Stromal cell of bone marrow (primary cell): ENCODE measurements around the gene CUX1.
"Not testable (repeated sequence)": the region's sequence is repeated elsewhere in the genome, so short reads cannot be mapped to it uniquely, and the experiment has no call there.

ENCODE experiments used
- DNase-seq: peaks from one replicate; pipeline ENCODE4 v3.0.0-alpha.2; 2012; ENCODE audit warnings: low read depth

Gene CUX1

GRCh38 chr7:101826081-101826835, 8.8 kb downstream of the CUX1 start:
- DNase-seq = no peak

GRCh38 chr7:101828301-101829020, 11.0 kb downstream of the CUX1 start:
- DNase-seq = no peak

GRCh38 chr7:101829374-101829773, 11.9 kb downstream of the CUX1 start:
- DNase-seq = no peak

- DNase-seq = no peak
These were observed 12.4 kb downstream of the CUX1 start for GRCh38 chr7:101829821-101830220.

- not testable (repeated sequence) for DNase-seq
These were observed 14.0 kb downstream of the CUX1 start for GRCh38 chr7:101831396-101831795.

- no peak for DNase-seq
These were observed 14.8 kb downstream of the CUX1 start for GRCh38 chr7:101832205-101832631.

GRCh38 chr7:101832685-101833375, 15.4 kb downstream of the CUX1 start:
- no peak for DNase-seq

- DNase-seq = no peak
These were observed 16.4 kb downstream of the CUX1 start for GRCh38 chr7:101833799-101834198.

GRCh38 chr7:101835136-101835535, 17.7 kb downstream of the CUX1 start:
- DNase-seq = no peak

- DNase-seq = not testable (repeated sequence)
These were observed 20.0 kb downstream of the CUX1 start for GRCh38 chr7:101837433-101837832.

GRCh38 chr7:101838837-101839483, 21.5 kb downstream of the CUX1 start:
- no peak for DNase-seq

GRCh38 chr7:101841328-101841727, 23.9 kb downstream of the CUX1 start:
- no peak for DNase-seq

GRCh38 chr7:101843293-101844271, 26.2 kb downstream of the CUX1 start:
- DNase-seq = no peak

- DNase-seq = no peak
These were observed 28.5 kb downstream of the CUX1 start for GRCh38 chr7:101845974-101846373.

- DNase-seq = no peak
These were observed 29.5 kb downstream of the CUX1 start for GRCh38 chr7:101846800-101847538.

- no peak for DNase-seq
These were observed 31.0 kb downstream of the CUX1 start for GRCh38 chr7:101848208-101848951.

GRCh38 chr7:101849314-101849713, 31.9 kb downstream of the CUX1 start:
- not testable (repeated sequence) for DNase-seq

- not testable (repeated sequence) for DNase-seq
These were observed 34.9 kb downstream of the CUX1 start for GRCh38 chr7:101852364-101852763.

GRCh38 chr7:101853684-101854083, 36.3 kb downstream of the CUX1 start:
- no peak for DNase-seq
